HK-2 (cell line): ENCODE measurements around the gene MAD2L2.

Experiments used
- DNase-seq: peaks from one replicate; pipeline ENCODE4 v3.0.0-alpha.2; 2018; ENCODE audit not compliant: unreplicated experiment

MAD2L2 gene

GRCh38 chr1:11629184-11630016 lies 51.5 kb downstream of the MAD2L2 start:
- no peak for DNase-seq

- no peak for DNase-seq
Observed at GRCh38 chr1:11628767-11629166, 52.2 kb downstream of the MAD2L2 start.

GRCh38 chr1:11626551-11626950 lies 54.4 kb downstream of the MAD2L2 start:
- DNase-seq: no peak
